ENCODE measurements around the gene CMSS1. TPM values are rescaled to one million over a fixed set of nuclear protein-coding genes. Genes with fewer than 3 reads are reported as not detected.

CMSS1 gene
- total and polyA plus RNA-seq, 4 donors: 3.8 to 19.5 (median 7.5) TPM

GRCh38 chr3:99780749-99781148 lies 36.9 kb upstream of the CMSS1 start (continued):
- TF ChIP-seq REST (IDR thresholded peaks at IDR 0.05) (no peak), HNF4G (IDR thresholded peaks at IDR 0.05) (no peak), CTCF (IDR thresholded peaks at IDR 0.05; ENCODE audit: low read depth, low read length, missing input control) (no peak), MAX (IDR thresholded peaks at IDR 0.05) (no peak), GABPA (IDR thresholded peaks at IDR 0.05 in 1 of 2, conservative IDR thresholded peaks at IDR 0.05 in 1 of 2) (no peak), FOXA2 (IDR thresholded peaks at IDR 0.05) (no peak), SP1 (IDR thresholded peaks at IDR 0.05) (no peak)

- WGBS: 82% methylated on average over 3 of the region's 3 CpGs
- TF ChIP-seq EGR1 (IDR thresholded peaks at IDR 0.05; ENCODE audit: low read depth in 2 of 2) (no peak), YY1 (IDR thresholded peaks at IDR 0.05) (no peak)
- Histone ChIP-seq H3K4me3 (ENCODE audit: low read depth in 1 of 3, low read length in 3 of 3) (no peak overlapping the region), H3K9me3 (ENCODE audit: control insufficient read depth in 4 of 4, low read length in 3 of 4) (no peaks in the 10 kb centered on the region), H3K9ac (ENCODE audit: low read depth in 1 of 2, low read length in 2 of 2) (no peak overlapping the region), H3K27me3 (ENCODE audit: control insufficient read depth in 4 of 4, insufficient read depth in 4 of 4, low read length in 3 of 4) (peaks cover 0 to 2% (median 0%) of the 10 kb centered on the region in 4 donors), H3K27ac (ENCODE audit: low read depth in 1 of 2, low read length in 2 of 2) (no peak overlapping the region), H3K36me3 (ENCODE audit: control insufficient read depth in 4 of 4, insufficient read depth in 3 of 4, low read depth in 1 of 4, low read length in 3 of 4) (no peaks in the 10 kb centered on the region), H3K4me1 (ENCODE audit: control insufficient read depth in 4 of 4, insufficient read depth in 4 of 4, low read length in 3 of 4) (no peaks in the 10 kb centered on the region)
- DNase-seq (ENCODE audit: low spot score): no peak
Observed at GRCh38 chr3:99781761-99782160, 35.9 kb upstream of the CMSS1 start.

- H3K9ac ChIP-seq (ENCODE audit: low read depth in 1 of 2, low read length in 2 of 2): no peak overlapping the region
- no peaks in the 10 kb centered on the region for H3K9me3 ChIP-seq (ENCODE audit: control insufficient read depth in 4 of 4, low read length in 3 of 4)
- H3K27me3 ChIP-seq (ENCODE audit: control insufficient read depth in 4 of 4, insufficient read depth in 4 of 4, low read length in 3 of 4): peaks cover 0 to 2% (median 0%) of the 10 kb centered on the region in 4 donors
- no peak for DNase-seq (ENCODE audit: low spot score)
- no peak overlapping the region for H3K27ac ChIP-seq (ENCODE audit: low read depth in 1 of 2, low read length in 2 of 2)
- no peaks in the 10 kb centered on the region for H3K4me1 ChIP-seq (ENCODE audit: control insufficient read depth in 4 of 4, insufficient read depth in 4 of 4, low read length in 3 of 4)
- no peak overlapping the region for H3K4me3 ChIP-seq (ENCODE audit: low read depth in 1 of 3, low read length in 3 of 3)
- 77% methylated on average over 5 of the region's 5 CpGs for WGBS
- TF ChIP-seq TAF1 (conservative IDR thresholded peaks at IDR 0.05) (no peak), FOXA1 (IDR thresholded peaks at IDR 0.05) (no peak), JUND (IDR thresholded peaks at IDR 0.05) (no peak), GABPA (IDR thresholded peaks at IDR 0.05 in 1 of 2, conservative IDR thresholded peaks at IDR 0.05 in 1 of 2) (no peak), MAX (IDR thresholded peaks at IDR 0.05) (no peak), HNF4A (conservative IDR thresholded peaks at IDR 0.05) (no peak), HNF4G (IDR thresholded peaks at IDR 0.05) (no peak), ATF3 (IDR thresholded peaks at IDR 0.05) (no peak), REST (IDR thresholded peaks at IDR 0.05) (no peak), EGR1 (IDR thresholded peaks at IDR 0.05; ENCODE audit: low read depth in 2 of 2) (no peak), RXRA (IDR thresholded peaks at IDR 0.05) (no peak)
- H3K36me3 ChIP-seq (ENCODE audit: control insufficient read depth in 4 of 4, insufficient read depth in 3 of 4, low read depth in 1 of 4, low read length in 3 of 4): no peaks in the 10 kb centered on the region
Observed at GRCh38 chr3:99783011-99783573, 34.6 kb upstream of the CMSS1 start.
